ENCODE measurements around the gene SYT1. TPM values are rescaled to one million over a fixed set of nuclear protein-coding genes. Genes with fewer than 3 reads are reported as not detected.

Gene SYT1
- total and polyA plus RNA-seq, 2 of the 8 experiments (the other 6 are each of a cell fraction or from before 2014, with no cell fraction given): 11.0 to 34.6 TPM

DNA sequence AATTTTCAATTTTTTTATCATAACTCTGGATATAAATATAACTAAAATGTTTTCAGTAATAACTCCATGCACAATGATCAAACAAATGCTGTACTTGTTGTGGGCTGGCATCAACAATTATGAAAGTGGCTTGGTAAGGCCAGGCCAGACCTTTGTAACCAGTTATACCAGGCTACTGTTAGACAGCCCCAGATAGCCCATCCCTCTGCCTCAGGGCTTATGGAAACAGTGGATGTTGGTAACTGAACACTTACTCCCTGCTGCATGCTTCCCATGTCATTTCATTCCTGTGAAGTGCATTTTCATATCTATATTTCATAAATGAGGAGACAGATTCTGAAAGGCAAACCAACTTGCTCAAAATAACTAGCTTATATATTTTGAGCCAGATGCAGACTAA is 195.0 kb downstream of the SYT1 start:
- Histone ChIP-seq H3K79me1 (ENCODE audit: low read depth, low read length) (no peaks in the 10 kb centered on the region), H3K9ac (replicated peaks in 1 of 4; ENCODE audit: extremely low read depth in 1 of 4, low read depth in 3 of 4, low read length in 3 of 4) (no peak overlapping the region), H2BK120ac (replicated peaks; ENCODE audit: low read depth, low read length) (no peak overlapping the region), H3K9me3 (ENCODE audit: insufficient read depth in 2 of 2, low read depth in 1 of 2, low read length in 1 of 2) (no peaks in the 10 kb centered on the region), H3K27ac (ENCODE audit: low read depth, low read length) (no peak overlapping the region), H3K27me3 (replicated peaks in 1 of 4; ENCODE audit: control insufficient read depth in 3 of 4, extremely low read depth in 1 of 4, insufficient read depth in 3 of 4, low read length in 3 of 4) (no peaks in the 10 kb centered on the region), H3K36me3 (ENCODE audit: control insufficient read depth in 2 of 4, insufficient read depth in 4 of 4, low read length in 3 of 4) (no peaks in the 10 kb centered on the region), H3K4me2 (ENCODE audit: insufficient read depth in 1 of 2, low read depth in 2 of 2, low read length in 2 of 2) (no peak overlapping the region), H4K91ac (replicated peaks; ENCODE audit: insufficient read length, low read length) (no peak overlapping the region), H3K23ac (ENCODE audit: insufficient read length) (no peak overlapping the region), H2BK5ac (ENCODE audit: low read depth, low read length) (no peak overlapping the region), H3K56ac (replicated peaks; ENCODE audit: insufficient read length, low read depth, low read length) (no peak overlapping the region), H3K14ac (ENCODE audit: insufficient read length) (no peak overlapping the region), H3K23me2 (ENCODE audit: low read depth, low read length) (no peaks in the 10 kb centered on the region; the same call in 1 of the 2 replicates), H3K18ac (ENCODE audit: extremely low read depth, low read length) (no peak overlapping the region), H2BK12ac (ENCODE audit: low read depth, low read length) (no peak overlapping the region), H2BK15ac (ENCODE audit: low read length) (no peak overlapping the region), H3K79me2 (ENCODE audit: control insufficient read depth in 1 of 2, insufficient read depth in 2 of 2, low read length in 2 of 2) (no peaks in the 10 kb centered on the region; a peak in 1 of 4 replicates), H3K4me3 (ENCODE audit: extremely low read depth in 1 of 4, insufficient read depth in 2 of 4, low read depth in 3 of 4, low read length in 4 of 4) (no peak overlapping the region), H4K20me1 (replicated peaks in 1 of 2; ENCODE audit: control insufficient read depth in 1 of 2, insufficient read depth in 2 of 2, low read length in 2 of 2) (peaks cover 0 to 2% of the 10 kb centered on the region in 2 experiments), H2AK5ac (ENCODE audit: low read depth, low read length) (no peak overlapping the region), H4K5ac (ENCODE audit: insufficient read length, low read depth, low read length) (no peak overlapping the region), H3K4me1 (replicated peaks in 1 of 4; ENCODE audit: control insufficient read depth in 3 of 4, insufficient read depth in 4 of 4, low read length in 3 of 4) (peaks cover 0 to 3% (median 3%) of the 10 kb centered on the region in 4 experiments; a peak in 4 of 7 replicates), H4K8ac (ENCODE audit: extremely low read depth, insufficient read depth, low read length) (no peak overlapping the region), H3K4ac (replicated peaks; ENCODE audit: insufficient read length, low read depth, low read length) (no peak overlapping the region), H2AFZ (ENCODE audit: low read length) (no peak overlapping the region), H2BK20ac (ENCODE audit: low read length) (no peak overlapping the region)
- FAIRE-seq (no peak), DNase-seq (ENCODE audit: low read depth in 1 of 2, low spot score in 2 of 2) (no peak)
- ChIA-PET POLR2A (ENCODE audit: partially characterized antibody) (interaction anchor here (0.9 kb wide), 1 partner anchor 15 kb away, joined by 3 read pairs; no protein-coding TSS in a partner anchor), CTCF (ENCODE audit: partially characterized antibody) (interaction anchor here (0.8 kb wide), 1 partner anchor 622 kb away, joined by 3 read pairs; no protein-coding TSS in a partner anchor)
- no peak for TF ChIP-seq EZH2 (IDR thresholded peaks at IDR 0.05; ENCODE audit: low read depth, low read length, severe bottlenecking)
- TF ChIP-seq JUN (IDR thresholded peaks at IDR 0.05; ENCODE audit: low read depth, low read length): no peak
- TF ChIP-seq, protein P1, sequence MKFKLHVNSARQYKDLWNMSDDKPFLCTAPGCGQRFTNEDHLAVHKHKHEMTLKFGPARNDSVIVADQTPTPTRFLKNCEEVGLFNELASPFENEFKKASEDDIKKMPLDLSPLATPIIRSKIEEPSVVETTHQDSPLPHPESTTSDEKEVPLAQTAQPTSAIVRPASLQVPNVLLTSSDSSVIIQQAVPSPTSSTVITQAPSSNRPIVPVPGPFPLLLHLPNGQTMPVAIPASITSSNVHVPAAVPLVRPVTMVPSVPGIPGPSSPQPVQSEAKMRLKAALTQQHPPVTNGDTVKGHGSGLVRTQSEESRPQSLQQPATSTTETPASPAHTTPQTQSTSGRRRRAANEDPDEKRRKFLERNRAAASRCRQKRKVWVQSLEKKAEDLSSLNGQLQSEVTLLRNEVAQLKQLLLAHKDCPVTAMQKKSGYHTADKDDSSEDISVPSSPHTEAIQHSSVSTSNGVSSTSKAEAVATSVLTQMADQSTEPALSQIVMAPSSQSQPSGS (IDR thresholded peaks at IDR 0.05; ENCODE audit: low read length): no peak

Data from H1 (cell line).